Pancreas (tissue), 10 donors: ENCODE data around the gene CAD. TPM values are rescaled to one million over a fixed set of nuclear protein-coding genes. Genes with fewer than 3 reads are reported as not detected.

ENCODE experiments used
- ATAC-seq, 4 donors: fragments of 200-7000 bp; cut with Tn5 transposase; one replicate each; pipeline versions ENCODE4 v1.8.0 to v1.9.1; 2020; ENCODE audit warnings: mild to moderate bottlenecking in 4 of 4, moderate library complexity in 4 of 4
- DNase-seq, 6 donors: peaks; one replicate each; pipeline ENCODE4 v3.0.0-alpha.2; 2020
- FAIRE-seq: peaks from 2 replicates; lab custom pipeline; 2012; peaks lifted over from hg19 to GRCh38; lab: Jason Lieb, UNC
- H3K27ac ChIP-seq, 4 donors: fragments of 200-600 bp; sonication (generic); 1 replicate in 3 of 4; 2 replicates in 1 of 4; pipeline versions ENCODE4 v1.5.0 to v1.8.0; 2020
- H3K27me3 ChIP-seq, 4 donors: fragments of 200-600 bp; one replicate each; pipeline ENCODE4 v1.8.0; 2021
- H3K36me3 ChIP-seq, 3 donors: fragments of 200-600 bp; sonication (generic) in 1 of 3; one replicate each; pipeline versions ENCODE4 v1.5.0 to v1.8.0; 2020 to 2021
- H3K4me1 ChIP-seq, 3 donors: fragments of 200-600 bp; one replicate each; pipeline ENCODE4 v1.8.0; 2021
- H3K4me3 ChIP-seq, 4 donors: fragments of 200-600 bp; sonication (generic) in 2 of 4; one replicate each; pipeline versions ENCODE4 v1.5.0 to v1.8.0; 2020 to 2021
- H3K9me3 ChIP-seq, 4 donors: fragments of 200-600 bp; one replicate each; pipeline ENCODE4 v1.8.0; 2021
- CTCF ChIP-seq, 4 donors: fragments of 200-600 bp; sonication (generic) in 3 of 4; IDR thresholded peaks; one replicate each; pipeline versions ENCODE4 v1.5.0 to v1.8.0; 2021; ENCODE audit warnings: antibody characterized with exemption in 4 of 4
- WGBS, 2 donors: extraction: QIAGEN DNeasy Blood & Tissue Kit; methylation state at CpG; one replicate each; pipeline ENCODE4 v1.1.7; 2013; 5-methylcytosine and 5-hydroxymethylcytosine counted together
- intact Hi-C, 3 donors: fragments of 100-400 bp; cut with DNase I; formaldehyde crosslinking; loops; one replicate each; pipeline versions ENCODE4 v1.11.1 to v1.14.2; 2022
- polyA plus RNA-seq, 2 donors: library from polyadenylated mRNA; stranded (reverse); fragments of 200-250 nt; gene quantifications; one replicate each; pipeline ENCODE4 v1.2.3, GENCODE V29; 2013
- total RNA-seq, 6 donors: library from RNA; stranded (reverse); fragmentation: NEBNext Ultra II Directional in 4 of 6; extraction: Animal tissue kit (Norgen Biotek cat#: 25700) in 4 of 6; gene quantifications; one replicate each; pipeline versions ENCODE4 v1.2.1 to v1.2.4, GENCODE V29; 2021 to 2023
- donor health status: healthy with polysubstance abuse.
- donor health status: DM: no; HTN: no; CAD: no; lungs with moderate emphysema.
- donor health status: DM: no; HTN: no; CAD: no.
- donor health status: control.
- donor health status: control.
- donor health status: Bipolar disorder and iron deficiency.
- donor health status: DM: yes; HTN: yes; CAD: no.
- donor health status: DM: no; HTN: no; CAD: no.
- donor health status: DM: no; HTN: no; CAD: no.
- donor health status: DM: yes; HTN: yes; CAD: no.

Gene CAD
- total RNA-seq = 10 to 100 TPM in 5 of 6 donors, 1 to 10 TPM in 1; 9.6 to 23.4 (median 14.7) TPM
- polyA plus RNA-seq = 10 to 100 TPM; 17.5 to 24.6 TPM

- DNase-seq (peak; percentile 75 to 94 (median 86)), FAIRE-seq (no peak), ATAC-seq (peak; percentile 91 to 97 (median 95))
- WGBS, 2 donors = 1% methylated on average over 72 of the region's 72 CpGs
- no peaks in the 10 kb centered on the region for H3K27me3 ChIP-seq
- intact Hi-C loops = no loop called here
- no peaks in the 10 kb centered on the region for H3K36me3 ChIP-seq
- peak within 1 kb of the TSS in 2 of 4 donors; percentile 7 to 45 for H3K27ac ChIP-seq
- H3K4me3 ChIP-seq = peak within 1 kb of the TSS; percentile 47 to 76 (median 66)
- TF ChIP-seq CTCF (IDR thresholded peaks at IDR 0.05) = peak in 1 of 4 donors; percentile 11
- peaks cover 7 to 17% (median 11%) of the 10 kb centered on the region in 3 donors for H3K4me1 ChIP-seq
- H3K9me3 ChIP-seq = no peaks in the 10 kb centered on the region
Measured at GRCh38 chr2:27217173-27218121, at the start of gene CAD. TSS of gene CAD (plus strand) at chr2:27217369. CDS start at chr2:27217552, 183 bp downstream.

GRCh38 chr2:27170581-27171337 is 46.4 kb upstream of the CAD start:
- intact Hi-C loops = no loop called here
- FAIRE-seq (no peak), ATAC-seq (peak in 2 of 4 donors; percentile 63 to 74), DNase-seq (no peak)
- Histone ChIP-seq H3K27me3 (no peaks in the 10 kb centered on the region), H3K9me3 (no peaks in the 10 kb centered on the region), H3K36me3 (no peaks in the 10 kb centered on the region), H3K4me1 (no peaks in the 10 kb centered on the region), H3K4me3 (no peak overlapping the region), H3K27ac (no peak overlapping the region)
- WGBS, 2 donors = 68 to 72% methylated on average over 6 of the region's 6 CpGs
- no peak for TF ChIP-seq CTCF (IDR thresholded peaks at IDR 0.05)

- no peaks in the 10 kb centered on the region for H3K36me3 ChIP-seq
- H3K27me3 ChIP-seq = no peaks in the 10 kb centered on the region
- intact Hi-C loops = no loop called here
- FAIRE-seq (no peak), ATAC-seq (no peak), DNase-seq (no peak)
- H3K4me3 ChIP-seq = no peak overlapping the region
- no peak overlapping the region for H3K27ac ChIP-seq
- TF ChIP-seq CTCF (IDR thresholded peaks at IDR 0.05) = no peak
- H3K9me3 ChIP-seq = no peaks in the 10 kb centered on the region
- H3K4me1 ChIP-seq = no peaks in the 10 kb centered on the region
- WGBS, 2 donors = 41 to 48% methylated on average over 8 of the region's 8 CpGs
Measured at GRCh38 chr2:27171351-27171848, 45.8 kb upstream of the CAD start.

GRCh38 chr2:27174638-27175037 is 42.5 kb upstream of the CAD start:
- Histone ChIP-seq H3K36me3 (no peaks in the 10 kb centered on the region), H3K9me3 (no peaks in the 10 kb centered on the region), H3K4me1 (no peaks in the 10 kb centered on the region), H3K27me3 (no peaks in the 10 kb centered on the region), H3K27ac (no peak overlapping the region), H3K4me3 (no peak overlapping the region)
- ATAC-seq (no peak), FAIRE-seq (no peak), DNase-seq (no peak)
- TF ChIP-seq CTCF (IDR thresholded peaks at IDR 0.05) = no peak
- intact Hi-C loops = no loop called here
- WGBS, 2 donors = 68 to 70% methylated on average over 6 of the region's 6 CpGs
